Adrenal gland (tissue), 5 donors: ENCODE data around the gene SHTN1.

Experiments used
- CTCF ChIP-seq, 6 experiments: fragments of 450-650 bp in 4 of 6; fragments of 200-600 bp in 2 of 6; sonication (generic) in 1 of 6; IDR thresholded peaks; 1 replicate in 5 of 6; 2 replicates in 1 of 6; pipeline versions ENCODE4 v1.5.1 to v1.8.0; 2016 to 2021; ENCODE audit warnings: antibody characterized with exemption in 6 of 6, mild to moderate bottlenecking in 2 of 6, moderate library complexity in 1 of 6
- POLR2A ChIP-seq, 2 donors: fragments of 450-650 bp; IDR thresholded peaks; one replicate each; pipeline ENCODE4 v1.6.1; 2017; ENCODE audit warnings: antibody characterized with exemption in 2 of 2, mild to moderate bottlenecking in 2 of 2, moderate library complexity in 1 of 2
- donor health status: DM: no; HTN: no; CAD: no.

- TF ChIP-seq CTCF (IDR thresholded peaks at IDR 0.05) (no peak), POLR2A (IDR thresholded peaks at IDR 0.05) (no peak)
Observed at GRCh38 chr10:116882639-116883038, 122.3 kb downstream of the SHTN1 start.
